Measurements from ENCODE around the gene SLCO4C1. TPM values are rescaled to one million over a fixed set of nuclear protein-coding genes. Genes with fewer than 3 reads are reported as not detected.

SLCO4C1 gene
- total and polyA plus RNA-seq, 9 of the 15 experiments (the other 6 are each of a cell fraction or from before 2014, with no cell fraction given), result 0.04 to 1.1 (median 0.13) TPM; not detected in 1

DNA sequence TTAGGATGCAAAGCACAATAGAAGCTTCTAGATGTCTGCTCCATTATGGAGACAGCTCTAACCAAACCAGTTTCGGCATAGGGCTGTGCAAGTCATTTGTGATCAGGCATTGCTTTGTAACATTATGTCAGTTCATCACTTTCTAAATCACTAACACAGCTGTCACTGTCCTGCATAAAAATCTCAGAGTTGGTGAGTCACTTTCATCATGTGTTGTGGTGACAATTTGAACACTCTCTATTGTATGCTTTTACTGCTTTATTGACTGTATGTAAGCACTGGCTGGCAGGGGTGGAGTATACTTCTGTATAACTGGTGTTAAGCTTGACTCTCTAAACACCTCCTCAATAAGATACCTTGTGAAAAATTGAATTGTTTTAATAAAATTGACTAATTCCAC lies 77.9 kb downstream of the SLCO4C1 start:
- Histone ChIP-seq H3K9me1 (ENCODE audit: control insufficient read depth, insufficient read depth, low read length) (no peaks in the 10 kb centered on the region), H3K36me3 (ENCODE audit: control insufficient read depth, insufficient read depth, low read length) (no peaks in the 10 kb centered on the region), H4K20me1 (replicated peaks; ENCODE audit: control insufficient read depth, insufficient read depth, low read length) (no peaks in the 10 kb centered on the region), H2AFZ (ENCODE audit: low read depth, low read length) (no peak overlapping the region), H3K9ac (ENCODE audit: insufficient read depth in 1 of 2, low read depth in 2 of 2, low read length in 2 of 2) (no peak overlapping the region), H3K9me3 (replicated peaks; ENCODE audit: control insufficient read depth, insufficient read depth, low read depth, low read length) (no peaks in the 10 kb centered on the region), H3K4me1 (replicated peaks in 1 of 2; ENCODE audit: control insufficient read depth in 2 of 2, insufficient read depth in 2 of 2, low read length in 2 of 2) (no peaks in the 10 kb centered on the region), H3K4me2 (ENCODE audit: insufficient read depth, low read length) (no peak overlapping the region), H3K27ac (ENCODE audit: extremely low read depth, low read depth, low read length) (no peak overlapping the region), H3K79me2 (ENCODE audit: control insufficient read depth, insufficient read depth, low read length) (no peaks in the 10 kb centered on the region), H3K27me3 (ENCODE audit: control insufficient read depth in 2 of 2, insufficient read depth in 2 of 2, low read length in 2 of 2) (no peaks in the 10 kb centered on the region), H3K4me3 (no peak overlapping the region)
- intact Hi-C loops (cut with micrococcal nuclease), result no loop called here
- no peak for DNase-seq (ENCODE audit: extremely low read depth in 1 of 4, low spot score in 3 of 4)
- in situ Hi-C loops (cut with MboI), result no loop called here
- no peak for ATAC-seq
- 0% methylated on average over 1 of the region's 1 CpG for WGBS (ENCODE audit: insufficient coverage, low coverage, missing lambda C conversion rate)
- no peak for FAIRE-seq
- CTCF ChIA-PET (ENCODE audit: low intra/inter-chr PET ratio), result no interaction called here
- POLR2A ChIA-PET, result no interaction called here
- BruUV-seq (replicated peaks), result no TSS peak
- TF ChIP-seq BRF1 (IDR thresholded peaks at IDR 0.05; ENCODE audit: borderline replicate concordance, extremely low read depth, insufficient read length) (no peak), MEIS2 (IDR thresholded peaks at IDR 0.05; ENCODE audit: partially characterized antibody) (no peak), ZNF274 (IDR thresholded peaks at IDR 0.05; ENCODE audit: borderline replicate concordance, low read depth, low read length) (no peak), RBM14 (IDR thresholded peaks at IDR 0.05; ENCODE audit: borderline replicate concordance, insufficient read depth, low read depth, low read length) (no peak)

DNA sequence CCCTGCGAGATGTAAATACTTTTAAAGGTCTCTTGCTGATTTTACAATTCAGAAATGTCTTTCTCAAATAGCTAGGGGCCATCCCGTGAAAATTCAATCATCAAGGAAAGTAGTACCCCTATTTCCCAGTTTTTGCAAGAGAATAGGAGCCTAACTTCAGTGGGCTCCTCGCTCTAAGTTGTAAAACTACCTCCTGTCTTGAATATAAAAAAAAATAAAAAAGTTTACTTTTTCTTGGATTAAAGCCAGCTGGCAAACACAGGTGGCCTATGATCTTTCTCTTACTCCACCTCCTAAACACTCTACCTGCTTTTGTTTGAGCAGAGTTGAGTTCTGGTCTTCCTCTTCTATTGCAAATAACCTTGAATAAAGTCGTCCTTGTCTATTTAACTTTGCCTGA lies 79.4 kb downstream of the SLCO4C1 start:
- in situ Hi-C loops (cut with MboI) (no loop called here), intact Hi-C loops (cut with micrococcal nuclease) (no loop called here)
- Histone ChIP-seq H3K4me3 (no peak overlapping the region), H3K27ac (ENCODE audit: extremely low read depth, low read depth, low read length) (no peak overlapping the region), H3K4me1 (replicated peaks in 1 of 2; ENCODE audit: control insufficient read depth in 2 of 2, insufficient read depth in 2 of 2, low read length in 2 of 2) (no peaks in the 10 kb centered on the region), H3K9ac (ENCODE audit: insufficient read depth in 1 of 2, low read depth in 2 of 2, low read length in 2 of 2) (no peak overlapping the region), H3K79me2 (ENCODE audit: control insufficient read depth, insufficient read depth, low read length) (no peaks in the 10 kb centered on the region), H2AFZ (ENCODE audit: low read depth, low read length) (no peak overlapping the region), H3K36me3 (ENCODE audit: control insufficient read depth, insufficient read depth, low read length) (no peaks in the 10 kb centered on the region), H4K20me1 (replicated peaks; ENCODE audit: control insufficient read depth, insufficient read depth, low read length) (no peaks in the 10 kb centered on the region), H3K4me2 (ENCODE audit: insufficient read depth, low read length) (no peak overlapping the region), H3K9me3 (replicated peaks; ENCODE audit: control insufficient read depth, insufficient read depth, low read depth, low read length) (no peaks in the 10 kb centered on the region), H3K27me3 (ENCODE audit: control insufficient read depth in 2 of 2, insufficient read depth in 2 of 2, low read length in 2 of 2) (no peaks in the 10 kb centered on the region), H3K9me1 (ENCODE audit: control insufficient read depth, insufficient read depth, low read length) (no peaks in the 10 kb centered on the region)
- ChIA-PET CTCF (ENCODE audit: low intra/inter-chr PET ratio) (no interaction called here), POLR2A (no interaction called here)
- FAIRE-seq (no peak), ATAC-seq (no peak), DNase-seq (ENCODE audit: extremely low read depth in 1 of 4, low spot score in 3 of 4) (no peak)
- TF ChIP-seq ZNF212 (CRISPR knock-in tag; IDR thresholded peaks at IDR 0.05) (no peak), ZBTB2 (IDR thresholded peaks at IDR 0.05) (no peak)
- no TSS peak for BruUV-seq (replicated peaks)
- 0% methylated on average over 4 of the region's 4 CpGs for WGBS (ENCODE audit: insufficient coverage, low coverage, missing lambda C conversion rate)

Measured in K562 (cell line).